Suprapubic skin (tissue), 4 donors: ENCODE results near the gene SAPCD1. TPM values are rescaled to one million over a fixed set of nuclear protein-coding genes. Genes with fewer than 3 reads are reported as not detected.

Source experiments
- DNase-seq, 2 donors: peaks; one replicate each; pipeline ENCODE4 v3.0.0-alpha.2; 2019; ENCODE audit warnings: low spot score in 2 of 2
- H3K27ac ChIP-seq: fragments of 200-600 bp; sonication (generic); one replicate; pipeline ENCODE4 v1.5.1; 2019
- H3K27me3 ChIP-seq: fragments of 200-600 bp; sonication (generic); one replicate; pipeline ENCODE4 v1.5.1; 2019
- H3K36me3 ChIP-seq: fragments of 200-600 bp; sonication (generic); one replicate; pipeline ENCODE4 v1.5.1; 2019
- H3K4me1 ChIP-seq: fragments of 200-600 bp; sonication (generic); one replicate; pipeline ENCODE4 v1.5.1; 2019
- H3K4me3 ChIP-seq: fragments of 200-600 bp; sonication (generic); one replicate; pipeline ENCODE4 v1.5.1; 2019; ENCODE audit warnings: mild to moderate bottlenecking
- H3K9me3 ChIP-seq: fragments of 200-600 bp; sonication (generic); one replicate; pipeline ENCODE4 v1.5.1; 2019
- CTCF ChIP-seq, 2 donors: fragments of 200-600 bp in 1 of 2; fragments of 450-650 bp in 1 of 2; sonication (generic) in 1 of 2; IDR thresholded peaks; one replicate each; pipeline ENCODE4 v1.5.1; 2016 to 2019; ENCODE audit warnings: antibody characterized with exemption in 2 of 2, mild to moderate bottlenecking in 1 of 2, moderate library complexity in 1 of 2
- EP300 ChIP-seq: sonication (generic); formaldehyde crosslinking; IDR thresholded peaks from one replicate; pipeline ENCODE4 v1.6.1; 2017; ENCODE audit warnings: antibody characterized with exemption
- POLR2A ChIP-seq, 2 donors: fragments of 450-650 bp; IDR thresholded peaks; one replicate each; pipeline ENCODE4 v1.6.1; 2017; ENCODE audit warnings: antibody characterized with exemption in 2 of 2, mild to moderate bottlenecking in 2 of 2, moderate library complexity in 2 of 2
- POLR2AphosphoS5 ChIP-seq, 3 donors: sonication (generic); formaldehyde crosslinking; IDR thresholded peaks; one replicate each; pipeline ENCODE4 v1.6.1; 2017; ENCODE audit warnings: antibody characterized with exemption in 3 of 3
- WGBS: methylation state at CpG from one replicate; pipeline ENCODE4 v1.1.5; 2018; 5-methylcytosine and 5-hydroxymethylcytosine counted together
- total RNA-seq, 4 donors: library from RNA; depleted of rRNA; stranded (reverse); fragments of >200 nt; gene quantifications; one replicate each; pipeline ENCODE4 v1.1.0, GENCODE V29; 2016

SAPCD1 gene
- total RNA-seq, 4 donors from 2014 or later, result 9.3 to 42.2 (median 20.3) TPM

GRCh38 chr6:31723245-31723979 is 39.0 kb upstream of the SAPCD1 start, which contains the start of gene MPIG6B:
TSS of gene MPIG6B (plus strand) at chr6:31723373. CDS start at chr6:31723384, 11 bp downstream.
- H3K36me3 ChIP-seq, result peaks cover 25% of the 10 kb centered on the region
- WGBS, result 84% methylated on average over 33 of the region's 46 CpGs
- TF ChIP-seq POLR2A (IDR thresholded peaks at IDR 0.05), result no peak
- no peak for TF ChIP-seq CTCF (IDR thresholded peaks at IDR 0.05)
- no peak for TF ChIP-seq EP300
- H3K9me3 ChIP-seq, result no peaks in the 10 kb centered on the region
- DNase-seq, result no peak
- H3K27ac ChIP-seq, result peak within 1 kb of the TSS; percentile 88
- H3K4me3 ChIP-seq, result no peak within 1 kb of the TSS
- no peaks in the 10 kb centered on the region for H3K27me3 ChIP-seq
- peaks cover 46% of the 10 kb centered on the region for H3K4me1 ChIP-seq

GRCh38 chr6:31723980-31724691 is 38.3 kb upstream of the SAPCD1 start:
- Histone ChIP-seq H3K27ac (no peak overlapping the region), H3K4me3 (no peak overlapping the region), H3K36me3 (peaks cover 25% of the 10 kb centered on the region), H3K4me1 (peaks cover 46% of the 10 kb centered on the region), H3K27me3 (no peaks in the 10 kb centered on the region), H3K9me3 (no peaks in the 10 kb centered on the region)
- no peak for DNase-seq
- 87% methylated on average over 22 of the region's 25 CpGs for WGBS
- no peak for TF ChIP-seq POLR2A (IDR thresholded peaks at IDR 0.05)
- no peak for TF ChIP-seq POLR2AphosphoS5 (IDR thresholded peaks at IDR 0.05)
- no peak for TF ChIP-seq CTCF (IDR thresholded peaks at IDR 0.05)
- no peak for TF ChIP-seq EP300

GRCh38 chr6:31725502-31726350 is 36.7 kb upstream of the SAPCD1 start:
- Histone ChIP-seq H3K9me3 (no peaks in the 10 kb centered on the region), H3K27ac (peak overlapping the region; percentile 38), H3K4me1 (peaks cover 44% of the 10 kb centered on the region), H3K36me3 (peaks cover 29% of the 10 kb centered on the region), H3K27me3 (no peaks in the 10 kb centered on the region), H3K4me3 (no peak overlapping the region)
- TF ChIP-seq POLR2A (IDR thresholded peaks at IDR 0.05) (no peak), POLR2AphosphoS5 (IDR thresholded peaks at IDR 0.05) (no peak), CTCF (IDR thresholded peaks at IDR 0.05) (no peak), EP300 (no peak)
- WGBS, result 74% methylated on average over 12 of the region's 12 CpGs
- DNase-seq, result no peak

GRCh38 chr6:31727034-31727716 is 35.3 kb upstream of the SAPCD1 start:
- Histone ChIP-seq H3K36me3 (peaks cover 44% of the 10 kb centered on the region), H3K4me1 (peaks cover 46% of the 10 kb centered on the region), H3K4me3 (no peak overlapping the region), H3K27ac (peak overlapping the region; percentile 91), H3K9me3 (no peaks in the 10 kb centered on the region), H3K27me3 (no peaks in the 10 kb centered on the region)
- no peak for DNase-seq
- 73% methylated on average over 7 of the region's 7 CpGs for WGBS
- TF ChIP-seq POLR2AphosphoS5 (IDR thresholded peaks at IDR 0.05), result no peak
- TF ChIP-seq CTCF (IDR thresholded peaks at IDR 0.05), result no peak
- TF ChIP-seq POLR2A (IDR thresholded peaks at IDR 0.05), result no peak
- no peak for TF ChIP-seq EP300
